ENCODE data around the gene RBMS1. TPM values are rescaled to one million over a fixed set of nuclear protein-coding genes. Genes with fewer than 3 reads are reported as not detected.

The RBMS1 gene
- total RNA-seq, 1 donor from 2014 or later, result 28.4 TPM

- Mint-ChIP-seq H3K27me3 (ENCODE audit: low read depth) (no peaks in the 10 kb centered on the region), H3K4me3 (no peak overlapping the region), H3K36me3 (ENCODE audit: low read depth) (peaks cover 14% of the 10 kb centered on the region), H3K27ac (ENCODE audit: unreplicated experiment) (no peak overlapping the region), H3K4me1 (peaks cover 4% of the 10 kb centered on the region), H3K9me3 (no peaks in the 10 kb centered on the region)
- TF ChIP-seq CTCF (conservative IDR thresholded peaks at IDR 0.05), result no peak
- no peak for DNase-seq (ENCODE audit: low read depth, low spot score)
Observed at GRCh38 chr2:160278101-160278878, 215.3 kb downstream of the RBMS1 start.

- no peak for DNase-seq (ENCODE audit: low read depth, low spot score)
- no peak overlapping the region for H3K4me3 Mint-ChIP-seq
- peaks cover 11% of the 10 kb centered on the region for H3K36me3 Mint-ChIP-seq (ENCODE audit: low read depth)
- no peak overlapping the region for H3K27ac Mint-ChIP-seq (ENCODE audit: unreplicated experiment)
- TF ChIP-seq CTCF (conservative IDR thresholded peaks at IDR 0.05), result no peak
- H3K4me1 Mint-ChIP-seq, result peaks cover 8% of the 10 kb centered on the region
- H3K9me3 Mint-ChIP-seq, result no peaks in the 10 kb centered on the region
- no peaks in the 10 kb centered on the region for H3K27me3 Mint-ChIP-seq (ENCODE audit: low read depth)
Observed at GRCh38 chr2:160277151-160277550, 216.5 kb downstream of the RBMS1 start.

- H3K36me3 Mint-ChIP-seq (ENCODE audit: low read depth), result peaks cover 11% of the 10 kb centered on the region
- no peaks in the 10 kb centered on the region for H3K9me3 Mint-ChIP-seq
- no peaks in the 10 kb centered on the region for H3K27me3 Mint-ChIP-seq (ENCODE audit: low read depth)
- DNase-seq (ENCODE audit: low read depth, low spot score), result no peak
- H3K4me1 Mint-ChIP-seq, result peaks cover 11% of the 10 kb centered on the region
- no peak for TF ChIP-seq CTCF (conservative IDR thresholded peaks at IDR 0.05)
- no peak overlapping the region for H3K4me3 Mint-ChIP-seq
- no peak overlapping the region for H3K27ac Mint-ChIP-seq (ENCODE audit: unreplicated experiment)
Observed at GRCh38 chr2:160275656-160276055, 218.0 kb downstream of the RBMS1 start.

GRCh38 chr2:160271171-160272086 lies 222.2 kb downstream of the RBMS1 start:
- Mint-ChIP-seq H3K27ac (ENCODE audit: unreplicated experiment) (no peak overlapping the region), H3K4me1 (peaks cover 22% of the 10 kb centered on the region)

More at GRCh38 chr2:160271171-160272086, 222.2 kb downstream of the RBMS1 start:
- TF ChIP-seq CTCF (conservative IDR thresholded peaks at IDR 0.05), result no peak
- H3K27me3 Mint-ChIP-seq (ENCODE audit: low read depth), result no peaks in the 10 kb centered on the region
- DNase-seq (ENCODE audit: low read depth, low spot score), result no peak
- H3K36me3 Mint-ChIP-seq (ENCODE audit: low read depth), result peaks cover 1% of the 10 kb centered on the region
- H3K4me3 Mint-ChIP-seq, result no peak overlapping the region
- no peaks in the 10 kb centered on the region for H3K9me3 Mint-ChIP-seq
